GM19239 (cell line): Measurements from ENCODE around the gene ICAM2.
A peak's percentile ranks its signal among the peaks of the same experiment; 100 is the strongest.
"Not testable (repeated sequence)": the region's sequence is repeated elsewhere in the genome, so short reads cannot be mapped to it uniquely, and the experiment has no call there.

Experiments
- DNase-seq: peaks from one replicate; pipeline ENCODE4 v3.0.0; 2011; ENCODE audit warnings: low spot score; ENCODE audit not compliant: insufficient read length
- FAIRE-seq: peaks from 2 replicates; lab custom pipeline; 2011; peaks lifted over from hg19 to GRCh38; lab: Jason Lieb, UNC

The ICAM2 gene

DNA sequence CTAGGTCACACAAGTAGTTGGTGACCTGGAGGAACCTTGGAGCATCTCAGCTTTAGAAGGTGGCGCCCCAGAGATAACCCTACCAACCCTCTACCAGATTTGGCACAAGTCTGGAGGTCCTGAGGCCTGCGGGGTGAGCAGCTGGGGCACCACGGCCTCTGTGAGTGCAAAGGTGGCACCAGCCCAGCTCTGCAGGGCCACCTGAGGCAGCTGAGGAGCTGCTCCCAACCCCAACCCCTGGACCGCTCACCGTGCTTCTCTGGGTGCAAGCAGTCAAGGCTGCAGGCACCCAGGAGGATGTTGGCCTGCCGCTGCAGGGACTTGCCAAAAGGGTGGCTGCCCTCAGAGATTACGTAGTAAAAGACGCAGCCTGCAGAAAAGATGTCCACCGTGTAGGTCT is 28.4 kb upstream of the ICAM2 start:
- FAIRE-seq (no peak), DNase-seq (no peak)

DNA sequence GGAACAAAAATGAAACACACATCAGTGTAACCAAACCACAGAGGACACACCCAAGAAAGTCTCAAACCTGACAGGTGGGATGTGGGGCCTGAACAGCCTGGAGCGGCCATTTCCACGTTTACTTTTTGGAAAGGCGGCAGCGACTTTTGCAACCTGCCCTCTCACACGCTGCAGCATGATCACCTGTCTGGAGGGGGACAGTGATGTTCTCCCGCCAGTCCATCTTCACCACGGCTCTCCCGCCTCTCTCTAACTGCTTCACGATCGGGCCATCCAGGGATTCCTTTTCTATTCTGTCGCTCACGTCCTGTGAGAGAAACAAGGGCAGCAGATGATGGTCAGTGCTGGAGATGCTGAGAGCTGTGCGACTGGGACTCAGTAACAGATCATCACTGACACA is 24.7 kb upstream of the ICAM2 start:
- DNase-seq, result no peak
- FAIRE-seq, result no peak

DNA sequence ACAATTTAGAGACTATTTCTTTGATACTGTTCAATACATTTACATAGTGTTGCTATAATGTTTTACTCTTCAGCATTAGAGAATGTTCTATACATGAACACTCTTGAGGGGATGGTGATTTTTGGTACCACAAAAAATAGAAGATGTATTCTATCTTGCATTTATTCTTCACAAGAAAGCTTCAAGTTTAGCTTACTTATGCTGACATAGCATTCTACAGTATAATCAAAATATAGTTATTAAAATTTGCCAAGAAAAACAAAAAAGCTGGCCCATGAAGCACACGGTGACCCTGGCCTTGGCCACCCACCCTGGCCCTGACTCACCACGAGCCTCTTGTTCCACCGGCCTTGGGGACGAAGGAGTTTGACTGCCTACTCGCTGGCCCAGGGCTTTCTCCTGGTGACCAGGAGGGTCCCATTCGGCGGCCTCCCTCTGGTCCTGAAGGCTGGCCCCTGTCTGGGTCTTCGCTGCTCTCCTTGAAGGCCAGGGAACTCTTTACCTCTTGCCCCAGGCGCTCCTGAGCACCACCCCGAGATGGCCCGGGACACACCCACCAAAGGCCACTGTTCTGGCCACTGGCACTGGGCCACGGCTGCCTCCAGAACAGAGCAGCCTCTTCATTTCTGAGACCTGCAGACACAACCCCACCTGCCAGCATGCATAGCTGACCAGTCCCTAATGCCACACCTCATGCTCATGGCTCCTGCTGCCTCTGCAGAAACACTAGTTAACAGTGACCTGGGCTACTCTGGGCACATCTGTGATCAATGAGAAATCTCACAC is 22.5 kb upstream of the ICAM2 start:
- no peak for DNase-seq
- FAIRE-seq, result no peak

DNA sequence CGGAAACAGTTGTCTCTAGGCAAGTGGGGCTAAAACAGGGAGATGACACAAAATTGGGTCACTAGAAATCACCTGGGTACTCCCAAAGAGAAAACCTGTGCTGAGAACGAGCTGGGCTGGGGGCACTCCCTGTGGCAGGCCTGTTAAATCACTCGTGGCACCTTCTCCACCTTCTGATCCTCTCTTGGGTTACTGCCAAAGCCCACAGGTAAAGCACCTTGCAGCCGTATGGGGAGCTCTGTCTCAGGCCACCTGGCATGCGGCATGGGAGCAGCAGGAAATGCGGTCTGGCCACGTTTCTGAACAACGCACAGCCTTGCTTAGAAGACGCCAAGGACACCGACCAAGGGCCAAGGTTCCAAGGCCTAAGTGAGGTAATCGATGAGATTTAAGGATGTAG is 21.5 kb upstream of the ICAM2 start:
- FAIRE-seq, result no peak
- DNase-seq, result no peak

DNA sequence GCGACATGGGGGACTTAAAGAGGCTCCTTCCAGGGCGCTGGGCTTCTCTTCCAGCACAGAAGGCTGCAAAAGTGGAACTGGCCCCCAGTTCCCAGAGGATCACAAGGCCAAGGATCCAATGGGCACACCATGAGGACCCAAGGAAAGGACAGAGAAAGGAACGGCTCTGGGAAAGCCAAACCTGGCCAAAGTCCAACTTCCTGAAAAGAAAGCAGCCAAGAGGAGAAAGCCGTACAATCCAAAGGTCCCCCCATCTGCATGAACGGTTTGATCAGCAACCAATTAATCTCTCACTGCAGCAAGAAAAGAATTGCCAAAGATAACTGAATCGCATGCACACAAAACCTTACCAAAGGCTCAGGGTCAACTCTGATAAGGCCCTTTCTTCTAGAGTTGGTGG is 19.8 kb upstream of the ICAM2 start:
- FAIRE-seq (no peak), DNase-seq (no peak)

DNA sequence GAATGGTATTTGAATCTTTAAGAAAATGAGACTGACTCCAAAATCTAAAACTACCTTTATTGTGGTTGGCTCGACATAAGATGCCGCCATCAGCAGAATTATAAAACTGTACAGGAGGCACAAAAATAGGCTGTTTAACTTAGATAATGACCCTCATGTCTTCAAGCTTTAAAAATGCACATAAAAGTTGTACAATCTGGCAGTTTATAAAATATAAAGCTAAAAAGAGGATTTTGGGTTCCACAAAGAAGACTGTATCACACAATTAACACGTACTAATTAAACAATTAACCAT is 18.6 kb upstream of the ICAM2 start:
- DNase-seq, result no peak
- no peak for FAIRE-seq

DNA sequence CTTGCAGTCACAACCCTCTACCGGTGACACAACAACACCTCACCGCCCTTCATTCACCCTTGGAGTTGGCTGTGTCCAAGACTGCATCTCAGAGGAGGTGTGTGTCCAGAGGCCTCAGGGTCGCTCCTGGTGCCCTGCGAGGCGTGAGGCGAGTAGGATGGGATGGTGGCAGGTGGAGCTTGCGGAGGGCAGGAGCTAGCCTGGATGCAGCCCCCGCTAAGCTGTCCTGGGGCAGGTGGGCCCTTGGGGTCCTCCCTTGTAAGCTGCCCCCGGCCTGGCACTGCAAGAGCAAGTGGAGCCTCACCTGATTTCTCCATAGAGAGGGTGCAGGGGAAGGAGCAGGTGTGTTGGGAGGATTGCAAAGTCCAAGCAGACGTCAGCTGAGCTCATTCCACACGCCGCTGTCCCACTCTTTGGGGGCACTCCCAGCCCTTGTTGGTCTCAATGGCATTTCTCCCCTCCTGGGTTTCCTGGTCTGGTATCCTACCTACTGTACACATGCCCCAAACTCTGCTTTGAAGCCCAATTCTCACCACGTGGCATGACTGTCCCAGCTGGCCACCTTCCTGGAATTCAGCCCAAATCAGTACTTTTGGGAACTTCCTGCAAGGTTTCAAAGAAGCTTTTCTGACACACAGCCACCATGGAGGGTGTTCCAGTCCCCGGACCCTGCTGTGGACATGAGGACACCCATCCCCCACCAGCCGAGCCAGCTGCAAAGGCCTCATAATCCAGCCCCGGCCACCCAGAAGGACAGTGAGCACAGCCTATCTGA is 18.1 kb upstream of the ICAM2 start:
- DNase-seq, result no peak
- FAIRE-seq, result no peak

DNA sequence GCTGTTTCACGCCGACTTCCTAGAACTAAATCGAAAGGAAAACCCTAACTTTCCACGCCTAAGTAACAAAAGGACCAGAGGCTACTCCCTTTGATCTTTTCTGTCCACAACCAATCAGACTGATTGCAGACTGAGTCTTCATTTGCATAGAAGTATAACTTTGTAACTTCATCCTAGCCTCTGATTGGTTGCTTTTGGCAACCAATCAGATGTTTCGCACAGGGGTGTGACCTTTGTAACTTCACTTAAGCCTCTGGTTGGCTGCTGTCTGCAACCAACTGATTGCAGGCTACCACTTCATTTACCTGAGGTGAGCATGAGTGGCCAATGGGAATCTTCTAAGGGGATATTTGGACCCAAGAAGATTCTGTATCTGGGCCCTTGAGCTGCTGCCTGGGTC is 17.4 kb upstream of the ICAM2 start:
- DNase-seq, result no peak
- FAIRE-seq, result no peak

DNA sequence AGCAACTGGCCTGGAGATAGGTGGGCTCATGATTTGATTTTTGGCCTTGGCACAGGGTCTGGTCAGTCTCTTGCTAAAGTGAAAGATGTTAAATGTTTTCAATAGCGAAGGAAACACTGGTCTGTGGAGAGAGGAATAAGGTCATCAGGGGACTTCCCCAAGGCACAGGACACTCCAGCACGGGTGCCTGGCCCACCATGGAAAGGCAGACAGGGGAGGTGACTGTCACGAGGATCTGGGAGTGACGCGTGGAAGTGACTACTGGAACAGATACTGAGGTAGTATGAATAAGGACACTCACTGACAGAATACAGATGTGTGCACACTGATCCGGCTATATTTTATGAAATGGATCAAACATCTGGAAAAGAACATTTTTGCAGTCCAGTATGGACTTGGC is 16.7 kb upstream of the ICAM2 start:
- DNase-seq (no peak), FAIRE-seq (no peak)

DNA sequence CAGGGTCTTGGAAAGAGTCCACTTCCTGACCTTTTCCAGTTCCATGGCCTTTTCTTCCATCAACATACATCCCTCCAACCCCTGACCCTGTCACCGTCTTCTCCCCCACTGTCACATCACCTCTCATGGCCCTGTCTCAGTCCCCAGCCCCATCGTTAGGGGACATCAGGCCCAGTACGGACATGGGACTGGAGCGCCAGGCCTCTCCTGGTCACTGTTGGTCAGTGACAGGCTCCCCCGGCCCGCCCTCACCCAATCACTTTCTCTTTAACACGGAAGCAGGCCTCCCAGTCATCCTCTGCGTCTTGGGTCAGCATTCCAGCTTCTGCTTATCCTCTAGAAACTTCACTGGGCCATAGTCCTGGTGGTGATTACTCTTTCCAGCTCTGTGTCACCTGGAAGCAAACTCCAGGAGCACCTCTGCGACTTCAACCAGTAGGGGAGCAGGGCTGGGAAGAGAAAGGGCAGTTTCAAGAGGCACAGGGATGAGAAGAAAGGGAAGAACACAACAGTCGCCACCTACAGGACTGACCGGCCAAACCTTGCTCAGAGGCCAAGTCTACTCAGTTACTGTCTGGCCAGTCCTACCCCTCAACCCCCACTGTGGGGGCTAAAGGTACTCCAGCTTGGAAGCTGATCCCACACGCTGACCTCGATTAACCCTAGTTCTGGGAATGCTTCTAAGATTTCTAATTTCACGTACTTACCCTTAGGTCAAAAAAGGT is 15.9 kb upstream of the ICAM2 start:
- DNase-seq (no peak), FAIRE-seq (no peak)

DNA sequence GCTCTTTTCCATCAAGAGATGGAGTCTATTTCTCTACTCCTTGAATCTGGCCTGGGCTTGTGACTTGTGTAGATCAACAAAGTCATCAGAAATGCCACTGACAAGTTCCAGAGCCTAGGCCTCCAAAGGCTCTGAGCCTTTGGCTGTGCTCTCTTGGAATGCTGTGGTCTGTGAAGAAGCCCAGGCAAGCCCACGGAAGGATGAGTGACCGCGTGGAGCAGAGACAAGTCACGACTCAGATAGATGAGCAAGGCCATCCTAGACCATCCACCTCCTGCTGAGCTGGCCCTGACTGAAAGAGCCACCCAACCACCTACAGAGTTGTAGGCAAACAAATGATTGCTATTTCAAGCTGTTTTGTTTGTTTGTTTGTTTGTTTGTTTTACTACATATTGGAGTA is 11.6 kb upstream of the ICAM2 start:
- no peak for DNase-seq
- no peak for FAIRE-seq

DNA sequence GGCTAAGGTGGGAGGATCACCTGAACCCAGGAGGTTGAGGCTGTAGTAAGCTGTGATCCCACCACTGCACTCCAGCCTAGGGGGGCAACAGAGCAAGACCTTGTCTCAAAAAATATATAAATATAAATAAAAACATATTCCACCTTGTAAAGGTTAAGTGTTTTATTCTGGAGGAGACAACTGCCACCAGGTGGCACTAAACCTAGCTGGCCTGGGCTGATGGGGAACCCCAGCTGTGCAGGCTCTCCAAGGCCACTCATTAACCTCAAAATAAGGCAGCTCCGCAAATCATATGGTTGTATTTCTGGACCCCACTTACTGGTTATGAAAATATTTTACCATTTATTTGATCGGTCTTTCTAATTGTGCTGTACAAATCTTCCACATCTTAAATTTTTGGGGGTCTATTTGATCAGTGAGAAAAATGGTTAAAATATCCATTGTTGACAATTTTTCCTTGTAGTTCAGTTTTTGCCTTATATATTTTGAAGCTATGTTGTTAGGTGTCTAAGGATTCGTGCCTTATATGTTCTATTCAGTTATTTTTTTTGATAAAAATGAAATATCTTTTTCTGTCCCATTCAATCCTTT is 8.5 kb upstream of the ICAM2 start:
- DNase-seq (peak; percentile 45), FAIRE-seq (peak; percentile 70)

DNA sequence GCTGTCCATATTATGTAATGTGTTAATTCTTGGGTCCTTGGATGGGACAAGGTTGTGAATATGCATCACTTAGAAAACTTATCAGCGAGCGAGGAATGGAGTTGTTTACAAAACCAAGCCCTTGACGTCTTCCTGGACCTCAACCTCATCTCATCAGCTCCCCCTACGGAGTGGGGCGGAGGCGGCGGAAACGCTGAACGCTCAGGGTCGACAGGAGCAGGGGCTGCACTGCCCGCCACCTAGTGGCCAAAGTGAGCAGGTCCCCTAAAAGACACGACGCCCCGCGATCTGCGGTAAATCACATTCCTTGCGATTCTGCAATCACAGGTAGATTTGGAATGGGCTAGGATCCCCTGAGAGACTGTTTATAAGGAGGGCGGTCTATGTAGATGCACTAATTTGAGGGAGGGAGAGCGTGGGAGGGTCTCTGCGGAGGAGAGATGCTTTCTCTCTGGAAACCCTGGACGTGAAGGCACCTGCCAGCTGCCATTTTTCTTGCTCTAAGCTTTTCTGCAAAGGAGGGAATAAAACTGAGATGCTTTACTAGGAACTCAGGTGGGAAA is 5.4 kb upstream of the ICAM2 start:
- FAIRE-seq, result peak; percentile 87
- DNase-seq, result peak; percentile 34

DNA sequence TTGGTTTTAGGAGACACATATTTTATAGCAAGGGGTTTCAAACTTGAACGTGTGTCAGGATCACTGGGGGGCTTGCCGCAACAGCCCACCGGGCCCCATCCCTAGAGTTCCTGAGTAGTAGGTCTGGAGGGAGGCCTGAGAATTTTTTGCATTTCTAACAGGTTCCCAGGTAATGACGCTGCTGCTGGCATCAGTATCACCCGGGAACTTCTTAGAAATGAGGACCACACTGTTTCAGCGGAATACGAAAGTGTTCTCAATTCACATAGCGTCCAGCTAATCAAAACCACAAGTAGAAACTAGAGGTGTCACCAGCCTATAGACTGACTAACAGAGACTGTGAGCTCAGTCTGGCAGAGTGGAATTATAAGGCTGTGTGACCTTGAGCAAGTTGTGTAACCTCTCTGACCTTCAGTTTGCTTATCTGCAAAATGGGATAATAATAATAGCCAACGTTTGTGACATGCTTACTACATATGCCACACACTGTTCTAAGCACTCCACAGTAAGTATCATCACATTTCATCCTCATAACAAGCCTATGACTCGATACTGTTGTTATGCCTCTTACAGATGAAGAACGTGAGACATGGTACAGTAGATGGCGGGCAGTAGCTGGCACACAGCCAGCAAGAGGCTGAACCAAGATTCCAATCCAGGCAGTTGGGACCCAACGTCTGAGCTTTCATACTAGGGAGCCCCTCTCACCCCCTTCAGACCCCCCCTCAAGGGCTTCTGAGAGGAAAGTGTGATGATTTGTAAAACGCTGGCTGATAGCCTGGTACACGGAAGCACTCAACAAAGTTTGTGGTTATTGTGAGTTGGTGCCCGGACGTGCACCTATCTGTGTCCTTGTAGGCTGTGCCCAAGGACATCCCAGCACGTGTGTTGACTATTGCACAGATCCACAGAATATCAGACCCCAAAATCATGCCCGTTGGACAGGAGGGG is 4.6 kb upstream of the ICAM2 start:
- FAIRE-seq (no peak), DNase-seq (no peak)

DNA sequence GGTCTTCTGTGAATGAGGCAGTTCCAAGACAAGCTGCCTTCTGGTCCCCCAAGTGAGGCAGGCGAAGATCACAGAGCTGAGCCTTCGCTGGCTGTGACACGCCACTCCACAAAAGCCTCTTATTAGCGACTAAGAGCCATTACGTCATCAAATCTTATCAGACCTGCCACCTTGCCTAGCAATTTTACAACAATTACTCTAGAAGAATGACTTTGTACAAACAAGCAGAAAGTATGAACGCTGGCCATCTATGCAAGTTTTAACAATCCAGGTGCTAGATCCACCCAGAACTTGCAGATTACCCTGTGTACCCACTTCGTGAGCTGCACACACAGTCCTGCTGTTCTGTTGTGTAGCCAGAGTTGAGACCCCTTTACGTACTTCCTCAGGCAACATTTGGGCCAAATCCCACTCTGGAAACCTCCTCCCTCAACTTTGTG is 3.8 kb upstream of the ICAM2 start:
- DNase-seq, result no peak
- no peak for FAIRE-seq

DNA sequence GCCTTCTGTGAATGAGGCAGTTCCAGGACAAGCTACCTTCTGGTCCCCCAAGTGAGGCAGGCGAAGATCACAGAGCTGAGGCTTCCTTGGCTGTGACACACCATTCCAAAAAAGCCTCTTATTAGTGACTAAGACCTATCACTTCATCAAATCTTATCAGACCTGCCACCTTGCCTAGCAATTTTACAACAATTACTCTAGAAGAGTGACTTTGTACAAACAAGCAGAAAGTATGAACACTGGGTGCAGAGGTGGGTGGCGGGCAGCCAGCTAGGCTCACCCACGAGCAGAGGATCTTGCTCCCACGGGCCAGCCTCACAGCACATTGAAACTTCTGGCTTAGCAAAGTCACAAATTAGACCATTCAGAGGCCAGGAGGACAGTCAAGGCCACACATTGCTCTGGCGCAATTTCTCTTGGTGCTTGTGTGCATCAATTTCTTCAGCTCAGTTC is 2.2 kb upstream of the ICAM2 start:
- DNase-seq (no peak), FAIRE-seq (no peak)

DNA sequence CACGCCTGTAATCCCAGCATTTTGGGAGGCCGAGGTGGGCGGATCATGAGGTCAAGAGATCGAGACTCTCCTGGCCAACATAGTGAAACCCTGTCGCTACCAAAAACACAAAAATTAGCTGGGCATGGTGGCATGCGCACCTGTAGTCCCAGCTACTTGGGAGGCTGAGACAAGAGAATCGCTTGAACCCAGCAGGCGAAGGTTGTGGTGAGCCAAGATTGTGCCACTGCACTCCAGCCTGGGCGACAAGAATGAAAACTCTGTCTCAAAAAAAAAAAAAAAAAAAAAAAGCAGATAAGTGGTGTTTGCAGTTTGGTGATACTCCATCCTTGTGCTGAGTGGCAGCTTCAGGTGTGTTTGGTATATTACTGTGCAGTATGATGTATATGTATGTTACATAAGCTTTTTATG is 877 bp downstream of the ICAM2 start:
- not testable (repeated sequence) for DNase-seq, FAIRE-seq

DNA sequence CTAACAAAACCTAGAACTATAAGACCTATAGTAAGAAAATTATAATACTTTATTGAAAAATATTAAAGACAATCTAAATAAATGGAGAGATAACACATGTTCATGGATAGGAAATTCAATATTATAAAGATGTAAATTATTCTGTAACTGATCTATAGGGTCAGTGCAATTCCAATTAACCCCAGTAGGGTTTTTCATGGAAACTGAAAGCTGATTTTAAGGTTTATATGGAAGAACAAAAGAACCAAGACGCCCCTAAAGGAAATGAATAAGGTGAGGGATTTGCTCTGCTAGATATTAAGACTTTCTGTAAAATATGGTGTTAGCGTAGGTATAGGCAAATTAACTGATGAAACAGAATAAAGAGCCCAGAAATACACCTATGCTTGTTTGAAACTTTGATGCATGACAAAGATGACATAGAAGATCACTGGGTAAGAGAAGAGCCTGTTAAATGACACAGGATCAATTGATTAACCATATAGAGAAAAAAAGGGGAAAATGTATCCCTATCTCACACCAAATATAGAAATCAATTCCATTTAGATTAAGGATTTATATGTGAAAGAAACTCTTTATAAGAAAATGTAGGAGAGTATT is 3.0 kb downstream of the ICAM2 start:
- DNase-seq, result no peak
- no peak for FAIRE-seq

DNA sequence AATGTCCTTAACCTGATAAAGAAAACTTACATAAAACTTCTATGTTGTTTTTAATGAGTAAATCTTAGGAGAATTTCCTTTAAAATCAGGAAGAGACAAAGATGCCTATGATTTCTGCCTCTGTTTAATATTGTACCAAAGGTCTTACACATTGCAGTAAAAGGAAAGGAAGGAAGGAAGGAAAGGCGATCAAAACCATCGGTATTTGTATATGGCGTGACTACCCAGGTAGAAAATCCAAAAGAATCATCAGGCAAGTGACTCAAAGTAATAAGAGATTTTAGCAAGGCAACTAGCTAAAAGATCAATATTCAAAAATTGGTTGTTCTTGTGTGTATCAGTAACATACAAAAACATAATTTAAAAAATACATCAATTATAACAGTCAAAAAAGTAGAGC is 3.5 kb downstream of the ICAM2 start:
- DNase-seq, result no peak
- FAIRE-seq, result peak; percentile 18
